Activated CD8-positive, alpha-beta T cell treated with anti-CD3 and anti-CD28 coated beads for 36 hours (primary cell): ENCODE results near the gene GLRA2. TPM values are rescaled to one million over a fixed set of nuclear protein-coding genes. Genes with fewer than 3 reads are reported as not detected.

Source experiments
- ATAC-seq: fragments of 200-7000 bp; cut with Tn5 transposase; one replicate; pipeline ENCODE4 v1.10.0; 2021; ENCODE audit warnings: mild to moderate bottlenecking, moderate library complexity
- CTCF ChIA-PET: fragments of 350-600 bp; sonication (Branson Sonifier 250); formaldehyde crosslinking; loops from one replicate; lab custom pipeline; 2021; ENCODE audit warnings: antibody characterized with exemption; lab: Charles Lee
- POLR2A ChIA-PET: fragments of 350-600 bp; sonication (Branson Sonifier 250); formaldehyde crosslinking; loops from one replicate; lab custom pipeline; 2021; ENCODE audit warnings: antibody characterized with exemption; lab: Charles Lee
- DNase-seq: peaks from one replicate; pipeline ENCODE4 v3.0.0-alpha.2; 2020
- H3K27ac Mint-ChIP-seq: one replicate; pipeline ENCODE4 v1.8.0; 2021; ENCODE audit warnings: mild to moderate bottlenecking, mixed read lengths
- H3K27me3 Mint-ChIP-seq: one replicate; pipeline ENCODE4 v1.8.0; 2021; ENCODE audit warnings: mixed read lengths
- H3K36me3 Mint-ChIP-seq: one replicate; pipeline ENCODE4 v1.8.0; 2021; ENCODE audit warnings: low read depth, mixed read lengths
- H3K4me1 Mint-ChIP-seq: one replicate; pipeline ENCODE4 v1.8.0; 2021; ENCODE audit warnings: low read depth, mixed read lengths
- H3K4me3 Mint-ChIP-seq: one replicate; pipeline ENCODE4 v1.8.0; 2021; ENCODE audit warnings: mild to moderate bottlenecking, moderate library complexity, mixed read lengths
- H3K9me3 Mint-ChIP-seq: one replicate; pipeline ENCODE4 v1.8.0; 2021; ENCODE audit warnings: mixed read lengths
- intact Hi-C: fragments of 100-400 bp; cut with micrococcal nuclease; formaldehyde crosslinking; loops from one replicate; pipeline ENCODE4 v1.10.0; 2022
- total RNA-seq, 2 experiments: library from RNA; stranded (reverse); gene quantifications; one replicate each; pipeline ENCODE4 v1.2.3, GENCODE V29; 2021
- TF ChIP-seq, protein P1 (sequence below): fragments of 200-600 bp; IDR thresholded peaks from one replicate; pipeline ENCODE4 v1.8.0; 2022; ENCODE audit warnings: antibody characterized with exemption, mild to moderate bottlenecking

GLRA2 gene
- total RNA-seq, 2 experiments from 2014 or later, result not detected

DNA sequence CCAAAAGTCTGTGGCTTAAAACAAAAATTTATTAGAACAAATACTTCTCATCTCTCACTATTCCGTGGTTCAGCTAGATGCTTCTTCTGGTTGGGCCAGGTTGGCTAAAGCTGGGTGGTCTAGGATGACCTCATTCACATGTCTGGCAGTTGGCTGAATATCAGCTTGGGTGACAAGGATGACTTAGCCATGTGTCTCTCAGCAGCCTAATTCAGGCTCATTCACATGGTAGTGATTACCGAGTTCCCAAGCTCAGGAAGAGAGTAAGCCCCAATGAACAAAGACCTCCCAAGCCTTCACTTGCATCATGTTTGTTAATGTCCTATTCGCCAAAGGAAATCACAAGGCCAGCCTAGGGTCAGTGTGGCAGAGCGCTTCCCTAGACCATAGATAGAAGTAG lies 224.1 kb downstream of the GLRA2 start:
- ATAC-seq (no peak), DNase-seq (no peak)
- H3K27me3 Mint-ChIP-seq, result no peaks in the 10 kb centered on the region
- ChIA-PET CTCF (no interaction called here), POLR2A (no interaction called here)
- H3K4me1 Mint-ChIP-seq, result no peaks in the 10 kb centered on the region
- TF ChIP-seq, protein P1, sequence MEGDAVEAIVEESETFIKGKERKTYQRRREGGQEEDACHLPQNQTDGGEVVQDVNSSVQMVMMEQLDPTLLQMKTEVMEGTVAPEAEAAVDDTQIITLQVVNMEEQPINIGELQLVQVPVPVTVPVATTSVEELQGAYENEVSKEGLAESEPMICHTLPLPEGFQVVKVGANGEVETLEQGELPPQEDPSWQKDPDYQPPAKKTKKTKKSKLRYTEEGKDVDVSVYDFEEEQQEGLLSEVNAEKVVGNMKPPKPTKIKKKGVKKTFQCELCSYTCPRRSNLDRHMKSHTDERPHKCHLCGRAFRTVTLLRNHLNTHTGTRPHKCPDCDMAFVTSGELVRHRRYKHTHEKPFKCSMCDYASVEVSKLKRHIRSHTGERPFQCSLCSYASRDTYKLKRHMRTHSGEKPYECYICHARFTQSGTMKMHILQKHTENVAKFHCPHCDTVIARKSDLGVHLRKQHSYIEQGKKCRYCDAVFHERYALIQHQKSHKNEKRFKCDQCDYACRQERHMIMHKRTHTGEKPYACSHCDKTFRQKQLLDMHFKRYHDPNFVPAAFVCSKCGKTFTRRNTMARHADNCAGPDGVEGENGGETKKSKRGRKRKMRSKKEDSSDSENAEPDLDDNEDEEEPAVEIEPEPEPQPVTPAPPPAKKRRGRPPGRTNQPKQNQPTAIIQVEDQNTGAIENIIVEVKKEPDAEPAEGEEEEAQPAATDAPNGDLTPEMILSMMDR, result no peak
- H3K27ac Mint-ChIP-seq, result no peak overlapping the region
- H3K9me3 Mint-ChIP-seq, result no peaks in the 10 kb centered on the region
- intact Hi-C loops, result no loop called here
- no peaks in the 10 kb centered on the region for H3K36me3 Mint-ChIP-seq
- no peak overlapping the region for H3K4me3 Mint-ChIP-seq

DNA sequence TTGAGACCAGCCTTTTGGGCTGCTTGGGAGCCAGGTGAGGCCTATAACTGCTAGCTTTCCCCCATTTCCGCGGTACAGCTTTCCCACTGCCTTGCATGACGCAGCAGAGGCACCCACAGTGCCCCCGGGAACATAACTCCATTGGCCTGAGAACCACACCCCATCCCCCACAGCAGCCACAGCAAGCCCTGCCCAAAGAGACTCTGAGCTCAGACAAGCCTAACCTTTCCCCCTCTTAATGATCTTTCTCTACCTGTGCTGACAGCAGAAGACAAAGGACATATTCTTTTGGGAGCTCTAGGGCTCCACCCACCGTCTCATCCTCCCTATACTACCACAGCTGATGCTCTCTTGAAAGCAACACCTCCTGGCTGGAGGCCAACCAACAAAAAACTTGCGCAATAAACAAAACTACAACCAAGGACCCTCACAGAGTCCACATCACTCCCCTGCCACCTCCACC lies 228.7 kb downstream of the GLRA2 start:
- intact Hi-C loops, result no loop called here
- ATAC-seq, result no peak
- POLR2A ChIA-PET, result no interaction called here
- Mint-ChIP-seq H3K27me3 (no peaks in the 10 kb centered on the region), H3K36me3 (no peaks in the 10 kb centered on the region), H3K9me3 (no peaks in the 10 kb centered on the region), H3K4me1 (no peaks in the 10 kb centered on the region), H3K4me3 (no peak overlapping the region), H3K27ac (no peak overlapping the region)
- no peak for DNase-seq
- CTCF ChIA-PET, result no interaction called here
- TF ChIP-seq, protein P1, result no peak

- ChIA-PET CTCF (no interaction called here), POLR2A (no interaction called here)
- H3K27me3 Mint-ChIP-seq, result no peaks in the 10 kb centered on the region
- no peak for DNase-seq
- ATAC-seq, result no peak
- H3K36me3 Mint-ChIP-seq, result no peaks in the 10 kb centered on the region
- H3K9me3 Mint-ChIP-seq, result no peaks in the 10 kb centered on the region
- H3K4me3 Mint-ChIP-seq, result no peak overlapping the region
- TF ChIP-seq, protein P1, result no peak
- intact Hi-C loops, result no loop called here
- no peak overlapping the region for H3K27ac Mint-ChIP-seq
- no peaks in the 10 kb centered on the region for H3K4me1 Mint-ChIP-seq
These were observed 246.1 kb downstream of the GLRA2 start for GRCh38 chrX:14775416-14775815.

DNA sequence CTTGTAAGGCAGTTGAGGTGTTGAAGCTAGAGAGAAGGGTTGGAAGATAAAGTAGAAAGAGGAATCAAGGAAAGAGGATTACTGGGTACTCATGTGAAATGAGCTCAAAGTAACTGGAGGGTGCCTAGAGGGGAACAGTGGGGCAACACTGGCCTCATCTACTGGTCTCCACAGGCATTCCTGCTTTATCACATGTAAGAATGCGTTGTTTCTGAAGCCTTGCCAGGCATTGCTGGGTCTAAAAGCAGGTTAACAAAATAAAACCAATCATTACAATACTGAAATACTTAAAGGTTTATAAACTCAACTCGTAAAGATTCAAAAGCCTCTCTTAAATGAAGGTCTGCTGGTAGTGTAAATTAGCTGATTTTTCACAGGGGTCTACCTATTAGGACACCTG lies 247.6 kb downstream of the GLRA2 start:
- intact Hi-C loops, result no loop called here
- ATAC-seq, result no peak
- Mint-ChIP-seq H3K36me3 (no peaks in the 10 kb centered on the region), H3K9me3 (no peaks in the 10 kb centered on the region), H3K27ac (no peak overlapping the region), H3K4me1 (no peaks in the 10 kb centered on the region), H3K4me3 (no peak overlapping the region), H3K27me3 (no peaks in the 10 kb centered on the region)
- ChIA-PET POLR2A (no interaction called here), CTCF (no interaction called here)
- no peak for DNase-seq
- TF ChIP-seq, protein P1, result no peak

DNA sequence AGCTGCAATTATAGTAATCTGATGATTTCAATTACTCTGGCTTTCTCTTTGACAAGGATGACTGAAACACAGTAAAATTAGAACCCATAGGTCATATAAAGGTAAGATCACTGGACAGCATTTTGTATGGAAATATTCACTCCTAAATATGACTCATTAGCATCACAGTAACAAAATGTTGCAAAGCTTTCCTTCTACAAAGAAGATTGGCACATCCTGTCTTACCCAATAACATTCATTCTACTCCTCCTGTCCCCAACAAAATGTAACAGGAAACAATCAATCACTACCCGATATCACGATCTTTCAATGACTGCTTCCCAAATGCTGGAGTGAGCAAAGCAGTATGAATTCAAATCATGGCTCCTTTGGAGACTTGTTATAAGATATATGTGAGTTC lies 248.2 kb downstream of the GLRA2 start:
- H3K36me3 Mint-ChIP-seq, result no peaks in the 10 kb centered on the region
- no peak for ATAC-seq
- ChIA-PET CTCF (no interaction called here), POLR2A (interaction anchor here (0.6 kb wide), 1 partner anchor 69 kb away, joined by 4 read pairs; no protein-coding TSS in a partner anchor)
- TF ChIP-seq, protein P1, result no peak
- no peak for DNase-seq
- H3K4me1 Mint-ChIP-seq, result no peaks in the 10 kb centered on the region
- no peak overlapping the region for H3K4me3 Mint-ChIP-seq
- H3K27ac Mint-ChIP-seq, result no peak overlapping the region
- intact Hi-C loops, result no loop called here
- H3K27me3 Mint-ChIP-seq, result no peaks in the 10 kb centered on the region
- no peaks in the 10 kb centered on the region for H3K9me3 Mint-ChIP-seq
